GM23248 (cell line): ENCODE data around the gene PHIP.

ENCODE experiments used
- EZH2 ChIP-seq: fragments of 200-600 bp; sonication (generic); IDR thresholded peaks from 2 replicates; pipeline ENCODE4 v1.6.1; 2018; ENCODE audit warnings: antibody characterized with exemption, mild to moderate bottlenecking; ENCODE audit not compliant: insufficient read depth, poor library complexity, severe bottlenecking
- EZH2phosphoT487 ChIP-seq: fragments of 200-600 bp; sonication (generic); IDR thresholded peaks from 2 replicates; pipeline ENCODE4 v1.6.1; 2018; ENCODE audit warnings: antibody characterized with exemption, moderate library complexity, mild to moderate bottlenecking, low read depth; ENCODE audit not compliant: insufficient read depth

- TF ChIP-seq EZH2phosphoT487, result no peak
- TF ChIP-seq EZH2, result no peak
Observed at GRCh38 chr6:79062708-79063107, 15.3 kb downstream of the PHIP start.
